Measurements from ENCODE around the gene CASP7.

DNA sequence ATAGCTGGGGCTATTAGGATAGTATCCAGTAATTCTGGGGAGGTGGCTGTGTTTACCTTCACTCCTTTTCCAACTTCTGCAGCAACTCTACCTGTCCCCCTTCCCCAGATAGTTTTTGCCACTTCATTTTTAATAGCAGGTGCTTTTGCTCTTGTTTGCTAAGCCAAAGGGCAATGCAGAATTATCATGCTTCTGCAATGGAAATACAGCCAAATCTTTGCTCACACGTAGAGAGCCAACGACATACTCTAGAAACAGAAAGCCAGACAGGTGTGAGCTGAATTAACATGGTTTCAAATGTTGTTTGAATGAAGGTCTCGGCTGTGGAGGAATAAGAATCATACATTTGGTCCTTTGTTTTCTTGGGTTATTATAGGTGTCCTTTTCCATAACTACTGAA lies 86.2 kb downstream of the CASP7 start:
- TF ChIP-seq CTCF (conservative IDR thresholded peaks at IDR 0.05) (no peak), EZH2 (IDR thresholded peaks at IDR 0.05; ENCODE audit: low read depth) (no peak)
